ENCODE data around the gene F8. TPM values are rescaled to one million over a fixed set of nuclear protein-coding genes. Genes with fewer than 3 reads are reported as not detected.

The F8 gene
- total RNA-seq, 2 donors from 2014 or later, result 5.5 to 6.0 TPM

DNA sequence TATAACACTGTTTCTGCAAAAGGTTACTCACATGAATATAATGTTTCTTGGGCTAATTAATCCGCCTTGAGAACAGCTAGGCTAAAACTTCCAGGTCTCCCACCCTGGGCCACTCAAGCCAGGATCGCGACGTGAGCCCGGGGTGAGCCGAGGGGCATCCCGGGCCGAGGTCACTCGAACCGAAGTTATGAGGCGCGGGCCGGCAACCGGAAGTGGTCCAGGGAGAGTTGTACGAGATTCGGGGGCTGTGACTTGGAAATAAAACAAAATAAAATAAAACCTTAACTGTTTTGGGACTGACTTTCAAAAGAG is 48.1 kb upstream of the F8 start:
- Histone ChIP-seq H3K4me1 (ENCODE audit: control insufficient read depth, insufficient read depth, low read length) (no peaks in the 10 kb centered on the region), H3K9ac (ENCODE audit: extremely low read depth, low read length, poor library complexity, severe bottlenecking) (peak overlapping the region; percentile 49), H3K36me3 (ENCODE audit: control insufficient read depth, insufficient read depth, low read length) (peaks cover 20% of the 10 kb centered on the region), H3K4me3 (ENCODE audit: low read length) (peak overlapping the region; percentile 90), H3K27me3 (ENCODE audit: control insufficient read depth, insufficient read depth, low read length, poor library complexity, severe bottlenecking) (no peaks in the 10 kb centered on the region), H3K27ac (ENCODE audit: low read depth, low read length) (no peak overlapping the region), H3K9me3 (ENCODE audit: control insufficient read depth, low read length) (no peaks in the 10 kb centered on the region)
- Mint-ChIP-seq H3K36me3 (ENCODE audit: low read depth) (peaks cover 19% of the 10 kb centered on the region), H3K27me3 (ENCODE audit: insufficient read depth) (no peaks in the 10 kb centered on the region), H3K4me3 (peak overlapping the region; percentile 90), H3K4me1 (peaks cover 2% of the 10 kb centered on the region), H3K27ac (peak overlapping the region; percentile 91), H3K9me3 (peaks cover 66% of the 10 kb centered on the region)
- WGBS, 2 experiments (ENCODE audit: insufficient coverage in 1 of 2, insufficient read length in 1 of 2), result 0% methylated on average over 15 of the region's 16 CpGs; no CpG with 5 or more reads in 1 of the 2 experiments
- TF ChIP-seq, protein P1, sequence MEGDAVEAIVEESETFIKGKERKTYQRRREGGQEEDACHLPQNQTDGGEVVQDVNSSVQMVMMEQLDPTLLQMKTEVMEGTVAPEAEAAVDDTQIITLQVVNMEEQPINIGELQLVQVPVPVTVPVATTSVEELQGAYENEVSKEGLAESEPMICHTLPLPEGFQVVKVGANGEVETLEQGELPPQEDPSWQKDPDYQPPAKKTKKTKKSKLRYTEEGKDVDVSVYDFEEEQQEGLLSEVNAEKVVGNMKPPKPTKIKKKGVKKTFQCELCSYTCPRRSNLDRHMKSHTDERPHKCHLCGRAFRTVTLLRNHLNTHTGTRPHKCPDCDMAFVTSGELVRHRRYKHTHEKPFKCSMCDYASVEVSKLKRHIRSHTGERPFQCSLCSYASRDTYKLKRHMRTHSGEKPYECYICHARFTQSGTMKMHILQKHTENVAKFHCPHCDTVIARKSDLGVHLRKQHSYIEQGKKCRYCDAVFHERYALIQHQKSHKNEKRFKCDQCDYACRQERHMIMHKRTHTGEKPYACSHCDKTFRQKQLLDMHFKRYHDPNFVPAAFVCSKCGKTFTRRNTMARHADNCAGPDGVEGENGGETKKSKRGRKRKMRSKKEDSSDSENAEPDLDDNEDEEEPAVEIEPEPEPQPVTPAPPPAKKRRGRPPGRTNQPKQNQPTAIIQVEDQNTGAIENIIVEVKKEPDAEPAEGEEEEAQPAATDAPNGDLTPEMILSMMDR (conservative IDR thresholded peaks at IDR 0.05), result no peak
- no peak for DNase-seq

DNA sequence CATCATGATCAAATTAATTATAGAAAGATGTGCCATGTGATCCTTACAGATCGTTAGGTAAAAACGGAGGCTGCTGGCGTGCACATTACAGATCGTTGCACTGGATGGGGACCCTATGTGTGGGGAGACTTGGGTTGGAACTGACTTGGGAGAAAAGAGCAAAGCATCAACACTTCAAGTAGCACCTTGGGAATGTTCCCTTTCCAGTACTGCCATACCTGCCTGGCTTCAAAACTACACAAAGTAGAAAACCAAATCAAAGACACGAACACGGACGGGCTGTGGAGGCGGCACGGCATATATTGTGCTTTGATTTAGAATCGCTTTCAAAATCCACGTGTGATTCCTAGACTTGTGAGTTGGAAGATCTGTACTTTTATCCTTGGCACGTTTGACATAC is 47.5 kb upstream of the F8 start:
- peak overlapping the region; percentile 90 for H3K4me3 ChIP-seq (ENCODE audit: low read length)
- H3K36me3 ChIP-seq (ENCODE audit: control insufficient read depth, insufficient read depth, low read length), result peaks cover 14% of the 10 kb centered on the region
- Mint-ChIP-seq H3K27me3 (ENCODE audit: insufficient read depth) (no peaks in the 10 kb centered on the region), H3K4me1 (peaks cover 2% of the 10 kb centered on the region), H3K27ac (no peak overlapping the region), H3K9me3 (peaks cover 64% of the 10 kb centered on the region), H3K4me3 (peak overlapping the region; percentile 90), H3K36me3 (ENCODE audit: low read depth) (peaks cover 14% of the 10 kb centered on the region)
- H3K4me1 ChIP-seq (ENCODE audit: control insufficient read depth, insufficient read depth, low read length), result no peaks in the 10 kb centered on the region
- TF ChIP-seq, protein P1 (conservative IDR thresholded peaks at IDR 0.05), result no peak
- no peaks in the 10 kb centered on the region for H3K27me3 ChIP-seq (ENCODE audit: control insufficient read depth, insufficient read depth, low read length, poor library complexity, severe bottlenecking)
- peak overlapping the region; percentile 49 for H3K9ac ChIP-seq (ENCODE audit: extremely low read depth, low read length, poor library complexity, severe bottlenecking)
- no peak overlapping the region for H3K27ac ChIP-seq (ENCODE audit: low read depth, low read length)
- DNase-seq, result no peak
- H3K9me3 ChIP-seq (ENCODE audit: control insufficient read depth, low read length), result no peaks in the 10 kb centered on the region
- WGBS, 2 experiments (ENCODE audit: insufficient coverage in 1 of 2, insufficient read length in 1 of 2), result 6% methylated on average over 12 of the region's 12 CpGs; no CpG with 5 or more reads in 1 of the 2 experiments

DNA sequence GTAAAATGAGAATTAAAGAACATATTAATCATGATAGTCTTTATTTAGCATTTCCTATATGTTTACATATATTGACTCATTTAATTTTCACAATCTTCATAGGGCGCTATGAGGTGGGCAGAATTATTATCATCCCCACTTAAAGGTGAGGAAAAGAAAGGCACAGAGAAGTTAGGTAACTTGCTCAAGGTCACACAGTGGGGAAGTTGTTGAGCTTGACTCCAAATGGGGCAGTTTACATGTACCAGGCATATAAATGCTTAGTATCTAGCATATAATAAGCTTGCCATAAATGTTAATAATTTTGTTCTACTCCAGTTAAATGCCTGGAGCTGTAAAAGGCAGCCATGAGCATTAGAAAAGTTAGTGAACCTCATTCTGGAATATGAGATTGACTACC is 46.9 kb upstream of the F8 start:
- peaks cover 13% of the 10 kb centered on the region for H3K36me3 ChIP-seq (ENCODE audit: control insufficient read depth, insufficient read depth, low read length)
- no peaks in the 10 kb centered on the region for H3K27me3 ChIP-seq (ENCODE audit: control insufficient read depth, insufficient read depth, low read length, poor library complexity, severe bottlenecking)
- TF ChIP-seq, protein P1 (conservative IDR thresholded peaks at IDR 0.05), result no peak
- Mint-ChIP-seq H3K27ac (no peak overlapping the region), H3K4me1 (peaks cover 2% of the 10 kb centered on the region), H3K4me3 (peak overlapping the region; percentile 90), H3K36me3 (ENCODE audit: low read depth) (peaks cover 13% of the 10 kb centered on the region), H3K9me3 (peaks cover 64% of the 10 kb centered on the region), H3K27me3 (ENCODE audit: insufficient read depth) (no peaks in the 10 kb centered on the region)
- no peak for DNase-seq
- peak overlapping the region; percentile 90 for H3K4me3 ChIP-seq (ENCODE audit: low read length)
- no peaks in the 10 kb centered on the region for H3K9me3 ChIP-seq (ENCODE audit: control insufficient read depth, low read length)
- H3K9ac ChIP-seq (ENCODE audit: extremely low read depth, low read length, poor library complexity, severe bottlenecking), result no peak overlapping the region
- H3K27ac ChIP-seq (ENCODE audit: low read depth, low read length), result no peak overlapping the region
- no CpG with 5 or more reads among the region's 1 CpG for WGBS, 2 experiments (ENCODE audit: insufficient coverage in 1 of 2, insufficient read length in 1 of 2)
- H3K4me1 ChIP-seq (ENCODE audit: control insufficient read depth, insufficient read depth, low read length), result no peaks in the 10 kb centered on the region
